Adipocyte (in vitro differentiated cells): ENCODE results near the gene CPNE4.
"Not testable (repeated sequence)": the region's sequence is repeated elsewhere in the genome, so short reads cannot be mapped to it uniquely, and the experiment has no call there.

Experiments
- DNase-seq: peaks from one replicate; pipeline ENCODE4 v3.0.0-alpha.2; 2015; ENCODE audit warnings: low read depth
- H3K27me3 ChIP-seq: replicated peaks from 2 replicates; pipeline ENCODE4 v1.7.0; 2013; ENCODE audit warnings: mild to moderate bottlenecking, low read length, moderate library complexity; ENCODE audit not compliant: control insufficient read depth, insufficient read depth
- H3K36me3 ChIP-seq: 2 replicates; pipeline ENCODE4 v1.7.0; 2013; ENCODE audit warnings: low read length, mild to moderate bottlenecking, moderate library complexity; ENCODE audit not compliant: control insufficient read depth, insufficient read depth, severe bottlenecking
- H3K4me1 ChIP-seq: 2 replicates; pipeline ENCODE4 v1.7.0; 2013; ENCODE audit warnings: mild to moderate bottlenecking, low read length, moderate library complexity; ENCODE audit not compliant: control insufficient read depth, insufficient read depth
- H3K4me3 ChIP-seq: 2 replicates; pipeline ENCODE4 v1.7.0; 2013; ENCODE audit warnings: mild to moderate bottlenecking, low read length, moderate library complexity
- H3K9ac ChIP-seq: 2 replicates; pipeline ENCODE4 v1.7.0; 2013; ENCODE audit warnings: mild to moderate bottlenecking, low read length, moderate library complexity
- H3K9me3 ChIP-seq: 2 replicates; pipeline ENCODE4 v1.7.0; 2013; ENCODE audit warnings: mild to moderate bottlenecking, low read length, moderate library complexity; ENCODE audit not compliant: control insufficient read depth

The CPNE4 gene

DNA sequence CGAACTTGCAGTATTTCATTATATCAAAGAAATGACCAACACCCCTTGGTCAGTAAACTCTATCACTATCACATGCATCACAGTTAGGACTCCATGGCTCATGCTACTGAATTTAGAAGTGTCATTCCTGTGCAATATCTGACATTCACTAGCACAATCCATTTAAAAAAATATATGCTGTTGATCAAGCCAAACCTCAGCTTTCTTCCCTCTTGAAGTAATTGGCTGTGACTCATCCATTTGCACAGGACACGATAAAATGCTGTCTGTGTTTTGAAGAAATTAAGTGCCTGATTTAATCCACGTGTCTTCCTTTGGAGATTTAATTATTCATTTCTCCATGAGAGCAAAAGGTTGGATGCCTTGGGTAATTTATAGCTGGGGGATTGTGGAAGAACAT, 38.9 kb downstream of the CPNE4 start:
- no peaks in the 10 kb centered on the region for H3K27me3 ChIP-seq
- H3K4me1 ChIP-seq = no peaks in the 10 kb centered on the region
- H3K9me3 ChIP-seq = peaks cover 4% of the 10 kb centered on the region
- H3K9ac ChIP-seq = no peak overlapping the region
- H3K36me3 ChIP-seq = no peaks in the 10 kb centered on the region
- no peak for DNase-seq
- H3K4me3 ChIP-seq = no peak overlapping the region

DNA sequence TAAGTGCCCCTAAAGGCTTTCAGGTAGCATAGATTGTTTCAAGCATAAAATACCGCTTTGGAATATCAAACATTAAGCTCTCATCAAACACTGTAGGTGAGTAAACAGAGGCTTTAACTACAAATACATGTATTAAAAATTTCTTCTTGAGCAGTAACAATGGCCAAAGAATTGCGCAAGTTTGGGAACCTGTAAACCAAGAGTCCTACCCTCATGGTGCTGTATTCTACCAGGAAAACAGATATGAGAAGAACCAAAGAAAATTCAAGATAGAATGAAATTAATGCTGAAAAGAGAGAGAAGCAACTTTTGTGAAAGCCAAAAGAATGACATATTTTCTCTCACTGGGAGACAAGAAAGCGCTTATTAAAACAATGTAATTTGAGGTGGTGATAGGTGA, 45.5 kb downstream of the CPNE4 start:
- Histone ChIP-seq H3K27me3 (no peaks in the 10 kb centered on the region), H3K9ac (no peak overlapping the region), H3K4me1 (no peaks in the 10 kb centered on the region), H3K4me3 (no peak overlapping the region), H3K9me3 (peaks cover 4% of the 10 kb centered on the region), H3K36me3 (no peaks in the 10 kb centered on the region)
- no peak for DNase-seq

DNA sequence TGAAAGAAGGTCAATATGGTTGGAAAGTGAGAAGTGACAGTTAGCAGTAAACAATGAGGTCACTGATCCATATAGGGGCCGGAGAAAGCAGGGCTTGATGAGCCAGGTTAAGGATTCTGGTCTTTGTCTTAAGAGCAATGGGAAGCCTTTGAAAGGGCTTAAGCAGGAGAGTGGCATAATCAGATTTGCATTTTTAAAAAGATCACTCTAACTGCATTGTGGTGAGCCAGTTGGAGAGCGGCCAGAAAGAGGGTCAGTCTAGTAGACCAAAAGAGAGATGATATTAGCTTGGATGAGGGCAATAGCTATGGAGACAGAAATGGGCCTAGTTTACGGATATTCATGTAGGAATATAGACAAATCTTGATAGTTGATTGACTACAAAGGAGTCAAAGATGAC, 46.6 kb downstream of the CPNE4 start:
- no peaks in the 10 kb centered on the region for H3K36me3 ChIP-seq
- H3K27me3 ChIP-seq = no peaks in the 10 kb centered on the region
- no peak overlapping the region for H3K4me3 ChIP-seq
- DNase-seq = no peak
- H3K9me3 ChIP-seq = peaks cover 4% of the 10 kb centered on the region
- no peaks in the 10 kb centered on the region for H3K4me1 ChIP-seq
- H3K9ac ChIP-seq = no peak overlapping the region

DNA sequence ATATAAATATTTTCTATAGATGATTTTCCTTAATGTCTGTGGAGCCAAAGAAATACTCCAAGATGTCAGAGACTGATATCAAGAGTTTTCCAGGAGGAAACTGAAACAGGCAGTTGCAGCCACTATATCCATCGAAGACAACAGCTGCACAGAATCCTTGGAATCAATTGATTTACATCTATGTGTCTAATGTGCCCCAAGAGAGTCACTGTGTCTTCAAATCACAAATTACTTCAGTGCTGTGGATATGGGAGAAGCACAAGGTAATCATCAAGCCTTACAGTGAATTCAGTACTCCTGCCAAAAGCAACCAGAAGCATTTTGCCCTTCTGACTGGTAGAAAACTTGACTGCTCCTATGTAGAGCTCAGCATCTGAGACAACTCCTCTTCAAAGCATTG, 51.1 kb downstream of the CPNE4 start:
- no peak for DNase-seq

DNA sequence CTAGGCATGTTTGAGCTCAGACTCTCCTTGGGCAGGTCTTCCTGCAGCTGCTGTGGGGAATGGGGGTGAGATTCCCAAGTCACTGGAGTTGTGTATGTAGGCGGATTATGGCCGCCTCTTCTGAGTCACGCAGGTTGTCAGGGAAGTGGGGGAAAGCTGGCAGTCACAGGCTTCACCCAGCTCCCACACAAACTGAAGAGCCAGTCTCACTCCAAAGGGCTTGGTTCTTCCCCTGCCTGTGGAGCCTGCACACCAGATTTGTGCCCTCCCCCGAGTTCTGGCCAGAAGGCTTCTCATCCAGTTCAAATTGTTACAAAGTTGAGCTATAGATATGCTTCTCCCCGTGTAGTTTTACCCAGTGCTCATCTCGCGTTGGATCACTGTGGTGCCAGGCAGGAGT, 53.5 kb downstream of the CPNE4 start:
- H3K9me3 ChIP-seq = peaks cover 12% of the 10 kb centered on the region

More for the DNA sequence above, 51.1 kb downstream of the CPNE4 start:
- Histone ChIP-seq H3K36me3 (no peaks in the 10 kb centered on the region), H3K9me3 (peaks cover 12% of the 10 kb centered on the region), H3K27me3 (no peaks in the 10 kb centered on the region), H3K4me1 (no peaks in the 10 kb centered on the region), H3K4me3 (no peak overlapping the region), H3K9ac (no peak overlapping the region)

DNA sequence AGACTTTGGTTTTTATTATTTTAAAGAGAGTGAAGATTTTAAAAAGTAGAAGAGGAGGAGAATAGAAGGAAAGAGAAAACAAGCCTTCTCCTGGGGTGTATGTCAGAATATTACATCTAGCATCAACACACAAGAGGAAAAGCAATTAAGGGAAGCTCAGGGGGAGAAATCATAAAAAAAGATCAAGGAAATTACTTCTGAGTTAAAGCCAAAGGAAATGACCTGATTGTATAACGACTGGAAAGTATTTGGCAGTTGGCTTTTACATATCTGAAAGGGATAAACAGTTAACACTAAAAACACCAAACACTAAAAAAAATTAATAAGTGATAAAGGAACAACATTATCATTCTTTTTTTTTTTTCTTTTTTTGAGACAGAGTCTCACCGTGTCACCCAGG, 58.4 kb downstream of the CPNE4 start:
- no peaks in the 10 kb centered on the region for H3K36me3 ChIP-seq
- no peak overlapping the region for H3K9ac ChIP-seq
- no peak overlapping the region for H3K4me3 ChIP-seq
- peaks cover 12% of the 10 kb centered on the region for H3K9me3 ChIP-seq
- H3K27me3 ChIP-seq = no peaks in the 10 kb centered on the region
- DNase-seq = no peak
- no peaks in the 10 kb centered on the region for H3K4me1 ChIP-seq

More for the DNA sequence above, 53.5 kb downstream of the CPNE4 start:
- Histone ChIP-seq H3K4me1 (no peaks in the 10 kb centered on the region), H3K27me3 (no peaks in the 10 kb centered on the region), H3K36me3 (no peaks in the 10 kb centered on the region), H3K4me3 (no peak overlapping the region), H3K9ac (no peak overlapping the region)
- no peak for DNase-seq

- no peak overlapping the region for H3K4me3 ChIP-seq
- H3K27me3 ChIP-seq = no peaks in the 10 kb centered on the region
- DNase-seq = no peak
- peaks cover 12% of the 10 kb centered on the region for H3K9me3 ChIP-seq
- no peak overlapping the region for H3K9ac ChIP-seq
- no peaks in the 10 kb centered on the region for H3K4me1 ChIP-seq
- no peaks in the 10 kb centered on the region for H3K36me3 ChIP-seq
Observed at GRCh38 chr3:131975047-131975446, 59.8 kb downstream of the CPNE4 start.

- no peaks in the 10 kb centered on the region for H3K36me3 ChIP-seq
- no peak overlapping the region for H3K9ac ChIP-seq
- no peaks in the 10 kb centered on the region for H3K9me3 ChIP-seq
- H3K4me1 ChIP-seq = no peaks in the 10 kb centered on the region
- no peak overlapping the region for H3K4me3 ChIP-seq
- no peak for DNase-seq
- H3K27me3 ChIP-seq = no peaks in the 10 kb centered on the region
Observed at GRCh38 chr3:131973731-131974130, 61.1 kb downstream of the CPNE4 start.

DNA sequence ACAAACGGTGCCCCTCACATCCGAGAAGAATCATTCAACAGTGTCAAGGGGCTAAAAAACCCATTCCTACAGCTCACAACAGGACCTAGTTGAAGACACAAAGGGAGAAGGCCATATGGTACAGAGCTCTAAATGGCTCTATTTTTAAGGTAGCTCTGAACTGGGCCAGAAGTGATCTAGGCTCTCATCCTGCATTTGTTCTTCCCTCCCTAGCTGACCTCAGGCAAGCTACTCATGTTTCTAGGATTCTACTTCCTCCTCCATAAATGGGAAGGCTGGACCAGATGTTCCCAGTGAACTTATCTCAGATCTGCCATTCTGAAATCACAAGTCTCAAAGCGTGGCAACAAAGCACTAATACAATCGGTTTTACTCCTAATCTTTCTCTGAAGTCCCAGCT, 62.3 kb downstream of the CPNE4 start:
- no peak for DNase-seq
- Histone ChIP-seq H3K9me3 (no peaks in the 10 kb centered on the region), H3K4me3 (no peak overlapping the region), H3K4me1 (no peaks in the 10 kb centered on the region), H3K9ac (no peak overlapping the region), H3K36me3 (no peaks in the 10 kb centered on the region), H3K27me3 (no peaks in the 10 kb centered on the region)

DNA sequence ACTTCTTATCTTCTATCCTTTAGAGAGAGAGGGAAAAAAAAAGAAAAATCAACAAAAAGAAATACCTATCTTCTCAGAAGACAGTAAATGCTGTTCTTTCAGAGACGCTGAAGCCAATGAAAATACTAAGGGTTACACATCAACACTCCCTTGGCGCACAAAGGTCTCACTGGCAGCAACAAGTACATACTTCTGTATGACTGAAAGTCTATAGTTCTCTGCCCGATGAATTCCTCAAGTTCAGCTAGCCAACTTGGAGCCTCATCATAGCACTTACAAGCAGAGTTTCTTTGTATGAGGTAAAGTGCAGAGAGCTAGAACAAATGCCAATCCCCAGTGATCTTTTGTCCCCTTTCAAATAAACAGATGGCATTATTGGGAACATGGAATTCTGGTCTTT, 62.7 kb downstream of the CPNE4 start:
- Histone ChIP-seq H3K4me1 (no peaks in the 10 kb centered on the region), H3K36me3 (no peaks in the 10 kb centered on the region), H3K27me3 (no peaks in the 10 kb centered on the region), H3K9ac (no peak overlapping the region), H3K4me3 (no peak overlapping the region), H3K9me3 (no peaks in the 10 kb centered on the region)
- DNase-seq = no peak

- not testable (repeated sequence) for H3K4me3 ChIP-seq, DNase-seq, H3K9me3 ChIP-seq, H3K27me3 ChIP-seq, H3K36me3 ChIP-seq, H3K9ac ChIP-seq
- H3K4me1 ChIP-seq = peaks cover 18% of the 10 kb centered on the region
Observed at GRCh38 chr3:131963442-131963841, 71.4 kb downstream of the CPNE4 start.

DNA sequence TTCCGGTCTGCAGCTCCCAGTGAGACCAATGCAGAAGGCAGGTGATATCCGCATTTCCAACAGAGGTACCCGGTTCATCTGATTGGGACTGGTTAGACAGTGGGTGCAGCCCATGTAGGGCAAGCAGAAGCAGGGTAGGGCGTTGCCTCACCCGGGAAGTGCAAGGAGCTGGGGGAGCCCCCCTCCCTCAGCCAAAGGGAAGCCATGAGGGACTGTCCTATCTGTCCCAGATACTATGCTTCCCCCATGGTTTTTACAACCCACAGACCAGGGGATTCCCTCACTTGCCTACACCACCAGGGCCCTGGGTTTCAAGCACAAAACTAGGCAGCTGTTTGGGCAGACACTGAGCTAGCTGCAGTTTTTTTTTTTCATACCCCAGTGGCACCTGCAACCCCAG, 71.8 kb downstream of the CPNE4 start:
- H3K27me3 ChIP-seq = no peaks in the 10 kb centered on the region
- H3K4me3 ChIP-seq = no peak overlapping the region
- no peak for DNase-seq

More for the DNA sequence above, 71.8 kb downstream of the CPNE4 start:
- Histone ChIP-seq H3K4me1 (peaks cover 18% of the 10 kb centered on the region), H3K36me3 (no peaks in the 10 kb centered on the region), H3K9ac (no peak overlapping the region), H3K9me3 (no peaks in the 10 kb centered on the region)
